Fibroblast of mammary gland (primary cell): ENCODE results near the gene ACTG1.
A peak's percentile ranks its signal among the peaks of the same experiment; 100 is the strongest.

ENCODE experiments used
- DNase-seq: peaks from one replicate; pipeline ENCODE4 v3.0.0-alpha.2; 2010; ENCODE audit warnings: low read depth
- H3K4me3 ChIP-seq: 2 replicates; pipeline ENCODE4 v1.5.1; 2011; ENCODE audit warnings: low read depth, mild to moderate bottlenecking, low read length, moderate library complexity; ENCODE audit not compliant: control insufficient read depth
- TF ChIP-seq, protein P1 (sequence below): conservative IDR thresholded peaks from 2 replicates; pipeline ENCODE4 v1.5.1; 2011; ENCODE audit warnings: low read depth, low read length, inconsistent platforms; ENCODE audit not compliant: control insufficient read depth, insufficient read depth

Gene ACTG1

GRCh38 chr17:81556175-81556691 lies 43.6 kb upstream of the ACTG1 start:
- no peak overlapping the region for H3K4me3 ChIP-seq
- peak; percentile 62 for DNase-seq
- TF ChIP-seq, protein P1, sequence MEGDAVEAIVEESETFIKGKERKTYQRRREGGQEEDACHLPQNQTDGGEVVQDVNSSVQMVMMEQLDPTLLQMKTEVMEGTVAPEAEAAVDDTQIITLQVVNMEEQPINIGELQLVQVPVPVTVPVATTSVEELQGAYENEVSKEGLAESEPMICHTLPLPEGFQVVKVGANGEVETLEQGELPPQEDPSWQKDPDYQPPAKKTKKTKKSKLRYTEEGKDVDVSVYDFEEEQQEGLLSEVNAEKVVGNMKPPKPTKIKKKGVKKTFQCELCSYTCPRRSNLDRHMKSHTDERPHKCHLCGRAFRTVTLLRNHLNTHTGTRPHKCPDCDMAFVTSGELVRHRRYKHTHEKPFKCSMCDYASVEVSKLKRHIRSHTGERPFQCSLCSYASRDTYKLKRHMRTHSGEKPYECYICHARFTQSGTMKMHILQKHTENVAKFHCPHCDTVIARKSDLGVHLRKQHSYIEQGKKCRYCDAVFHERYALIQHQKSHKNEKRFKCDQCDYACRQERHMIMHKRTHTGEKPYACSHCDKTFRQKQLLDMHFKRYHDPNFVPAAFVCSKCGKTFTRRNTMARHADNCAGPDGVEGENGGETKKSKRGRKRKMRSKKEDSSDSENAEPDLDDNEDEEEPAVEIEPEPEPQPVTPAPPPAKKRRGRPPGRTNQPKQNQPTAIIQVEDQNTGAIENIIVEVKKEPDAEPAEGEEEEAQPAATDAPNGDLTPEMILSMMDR: no peak

- TF ChIP-seq, protein P1: no peak
- peak; percentile 99 for DNase-seq
Observed at GRCh38 chr17:81553616-81554181, 41.1 kb upstream of the ACTG1 start.

GRCh38 chr17:81553018-81553615 lies 40.5 kb upstream of the ACTG1 start:
- TF ChIP-seq, protein P1: no peak
- peak; percentile 73 for DNase-seq
- H3K4me3 ChIP-seq: peak overlapping the region; percentile 78

More at GRCh38 chr17:81553616-81554181, 41.1 kb upstream of the ACTG1 start:
- H3K4me3 ChIP-seq: peak overlapping the region; percentile 78

GRCh38 chr17:81552244-81553017 lies 39.8 kb upstream of the ACTG1 start, which contains the start of gene FAAP100:
Gene FAAP100 (minus strand): TSS chr17:81552353. CDS start chr17:81552330, 23 bp downstream.
- peak within 1 kb of the TSS; percentile 78 for H3K4me3 ChIP-seq
- DNase-seq: peak; percentile 66
- TF ChIP-seq, protein P1: no peak

GRCh38 chr17:81551458-81552243 lies 39.1 kb upstream of the ACTG1 start:
- peak; percentile 44 for DNase-seq
- H3K4me3 ChIP-seq: peak overlapping the region; percentile 78
- TF ChIP-seq, protein P1: no peak
